KOPT-K1 (cell line): ENCODE data around the gene AMBRA1.
"Not testable (repeated sequence)": the region's sequence is repeated elsewhere in the genome, so short reads cannot be mapped to it uniquely, and the experiment has no call there.

Source experiments
- H3K27ac ChIP-seq: fragments of 200-600 bp; sonication (generic); 2 replicates; pipeline ENCODE4 v1.5.1; 2016; ENCODE audit warnings: antibody characterized with exemption, mild to moderate bottlenecking, low read depth, low read length; ENCODE audit not compliant: poor library complexity, severe bottlenecking
- H3K36me3 ChIP-seq: fragments of 200-600 bp; sonication (generic); 2 replicates; pipeline ENCODE4 v1.5.1; 2017; ENCODE audit warnings: antibody characterized with exemption, mild to moderate bottlenecking, low read length, moderate library complexity; ENCODE audit not compliant: insufficient read depth
- H3K9me3 ChIP-seq: fragments of 200-600 bp; sonication (generic); 2 replicates; pipeline ENCODE4 v1.5.1; 2017; ENCODE audit warnings: antibody characterized with exemption, low read length, mild to moderate bottlenecking; ENCODE audit not compliant: insufficient read depth, poor library complexity, severe bottlenecking

AMBRA1 gene

GRCh38 chr11:46386005-46386578 is 207.7 kb downstream of the AMBRA1 start:
- H3K27ac ChIP-seq, result no peak overlapping the region
- H3K9me3 ChIP-seq, result no peaks in the 10 kb centered on the region
- peaks cover 7% of the 10 kb centered on the region; the same call in 1 of the 2 replicates for H3K36me3 ChIP-seq

- Histone ChIP-seq H3K36me3 (peaks cover 7% of the 10 kb centered on the region; the same call in 1 of the 2 replicates), H3K9me3 (no peaks in the 10 kb centered on the region), H3K27ac (no peak overlapping the region)
These were observed 208.4 kb downstream of the AMBRA1 start for GRCh38 chr11:46385169-46386004.

- Histone ChIP-seq H3K36me3 (peaks cover 14% of the 10 kb centered on the region), H3K27ac (no peak overlapping the region), H3K9me3 (no peaks in the 10 kb centered on the region)
These were observed 209.7 kb downstream of the AMBRA1 start for GRCh38 chr11:46383974-46384701.

- H3K9me3 ChIP-seq, result no peaks in the 10 kb centered on the region
- H3K27ac ChIP-seq, result no peak overlapping the region
These were observed 210.4 kb downstream of the AMBRA1 start for GRCh38 chr11:46383404-46383758.

GRCh38 chr11:46382646-46383403 is 211.0 kb downstream of the AMBRA1 start:
- no peak overlapping the region for H3K27ac ChIP-seq
- no peaks in the 10 kb centered on the region for H3K9me3 ChIP-seq
- H3K36me3 ChIP-seq, result peaks cover 27% of the 10 kb centered on the region

More at GRCh38 chr11:46383404-46383758, 210.4 kb downstream of the AMBRA1 start:
- H3K36me3 ChIP-seq, result peaks cover 22% of the 10 kb centered on the region

GRCh38 chr11:46381819-46382645 is 211.8 kb downstream of the AMBRA1 start:
- Histone ChIP-seq H3K27ac (no peak overlapping the region), H3K36me3 (peaks cover 35% of the 10 kb centered on the region), H3K9me3 (no peaks in the 10 kb centered on the region)

GRCh38 chr11:46381048-46381818 is 212.6 kb downstream of the AMBRA1 start, which contains the start of gene MDK:
Gene MDK (plus strand): TSS chr11:46381669. CDS start chr11:46382058, 389 bp downstream.
- Histone ChIP-seq H3K27ac (no peak within 1 kb of the TSS), H3K36me3 (peaks cover 43% of the 10 kb centered on the region), H3K9me3 (no peaks in the 10 kb centered on the region)

GRCh38 chr11:46380340-46381047 is 213.3 kb downstream of the AMBRA1 start:
- H3K9me3 ChIP-seq, result no peaks in the 10 kb centered on the region
- H3K27ac ChIP-seq, result no peak overlapping the region
- H3K36me3 ChIP-seq, result peaks cover 50% of the 10 kb centered on the region

GRCh38 chr11:46379482-46380293 is 214.1 kb downstream of the AMBRA1 start:
- not testable (repeated sequence) for H3K27ac ChIP-seq, H3K9me3 ChIP-seq
- peaks cover 58% of the 10 kb centered on the region for H3K36me3 ChIP-seq

- no peak overlapping the region for H3K27ac ChIP-seq
- peaks cover 66% of the 10 kb centered on the region for H3K36me3 ChIP-seq
- no peaks in the 10 kb centered on the region for H3K9me3 ChIP-seq
These were observed 214.9 kb downstream of the AMBRA1 start for GRCh38 chr11:46378811-46379481.

GRCh38 chr11:46378296-46378695 is 215.5 kb downstream of the AMBRA1 start:
- Histone ChIP-seq H3K27ac (no peak overlapping the region), H3K36me3 (peaks cover 72% of the 10 kb centered on the region), H3K9me3 (no peaks in the 10 kb centered on the region)

GRCh38 chr11:46377831-46378230 is 216.0 kb downstream of the AMBRA1 start:
- Histone ChIP-seq H3K27ac (no peak overlapping the region), H3K36me3 (peaks cover 73% of the 10 kb centered on the region), H3K9me3 (no peaks in the 10 kb centered on the region)
